Prostate gland (tissue), 2 donors: Measurements from ENCODE around the gene ERBB2. TPM values are rescaled to one million over a fixed set of nuclear protein-coding genes. Genes with fewer than 3 reads are reported as not detected.

ENCODE experiments used
- DNase-seq: peaks from one replicate; pipeline ENCODE4 v3.0.0-alpha.2; 2019; ENCODE audit warnings: low spot score
- H3K27ac ChIP-seq, 2 donors: fragments of 200-600 bp; sonication (generic); 2 replicates each; pipeline ENCODE4 v1.5.1; 2017 to 2019
- H3K27me3 ChIP-seq: fragments of 200-600 bp; sonication (generic); replicated peaks from 2 replicates; pipeline ENCODE4 v1.5.1; 2019; ENCODE audit not compliant: insufficient read depth
- H3K36me3 ChIP-seq, 2 donors: fragments of 200-600 bp; sonication (generic); 1 replicate in 1 of 2; 2 replicates in 1 of 2; pipeline versions ENCODE4 v1.5.1 to v1.8.1; 2017 to 2019
- H3K4me1 ChIP-seq: fragments of 200-600 bp; sonication (generic); replicated peaks from 2 replicates; pipeline ENCODE4 v1.5.1; 2019
- H3K4me3 ChIP-seq, 2 donors: fragments of 200-600 bp; sonication (generic); 2 replicates each; pipeline ENCODE4 v1.5.1; 2017 to 2019
- H3K9me3 ChIP-seq: fragments of 200-600 bp; sonication (generic); 2 replicates; pipeline ENCODE4 v1.5.1; 2017
- CTCF ChIP-seq, 4 experiments: fragments of 200-600 bp in 2 of 4; fragments of 450-650 bp in 2 of 4; sonication (generic) in 2 of 4; IDR thresholded peaks; 1 replicate in 3 of 4; 2 replicates in 1 of 4; pipeline ENCODE4 v1.5.1; 2016 to 2019; ENCODE audit warnings: antibody characterized with exemption in 4 of 4, mild to moderate bottlenecking in 2 of 4, moderate library complexity in 2 of 4
- POLR2A ChIP-seq: fragments of 450-650 bp; IDR thresholded peaks from one replicate; pipeline ENCODE4 v1.6.1; 2016; ENCODE audit warnings: antibody characterized with exemption, mild to moderate bottlenecking
- POLR2AphosphoS5 ChIP-seq: sonication (generic); formaldehyde crosslinking; IDR thresholded peaks from one replicate; pipeline ENCODE4 v1.6.1; 2017; ENCODE audit warnings: antibody characterized with exemption
- WGBS: methylation state at CpG from one replicate; pipeline ENCODE4 v1.1.5; 2018; 5-methylcytosine and 5-hydroxymethylcytosine counted together
- intact Hi-C: fragments of 100-400 bp; cut with DNase I; formaldehyde crosslinking; loops from one replicate; pipeline ENCODE4 v1.14.2; 2022
- total RNA-seq, 2 donors: library from RNA; depleted of rRNA; stranded (reverse); fragments of >200 nt; gene quantifications; one replicate each; pipeline ENCODE4 v1.1.0, GENCODE V29; 2016

Gene ERBB2
- total RNA-seq, 2 donors from 2014 or later = 112 to 172 TPM

- DNase-seq = no peak
- WGBS = 85% methylated on average over 5 of the region's 5 CpGs
- Histone ChIP-seq H3K4me1 (peaks cover 48% of the 10 kb centered on the region), H3K36me3 (peaks cover 0 to 8% of the 10 kb centered on the region in 2 donors), H3K27ac (peak overlapping the region; percentile 98), H3K4me3 (no peak overlapping the region), H3K27me3 (no peaks in the 10 kb centered on the region), H3K9me3 (no peaks in the 10 kb centered on the region)
- intact Hi-C loops = no loop called here
- TF ChIP-seq POLR2AphosphoS5 (no peak), POLR2A (no peak), CTCF (IDR thresholded peaks at IDR 0.05) (no peak)
Measured at GRCh38 chr17:39703913-39704312, 4.0 kb downstream of the ERBB2 start.

- DNase-seq = peak; percentile 50
- WGBS = 30% methylated on average over 11 of the region's 11 CpGs
- Histone ChIP-seq H3K4me3 (peak overlapping the region in 1 of 2 donors; percentile 13), H3K4me1 (peaks cover 48% of the 10 kb centered on the region), H3K9me3 (no peaks in the 10 kb centered on the region), H3K27me3 (no peaks in the 10 kb centered on the region), H3K36me3 (peaks cover 0 to 14% of the 10 kb centered on the region in 2 donors), H3K27ac (peak overlapping the region; percentile 98)
- TF ChIP-seq POLR2AphosphoS5 (peak; percentile 42), CTCF (IDR thresholded peaks at IDR 0.05) (peak in 2 of 4 experiments; percentile 46 to 68), POLR2A (no peak)
- intact Hi-C loops = no loop called here
Measured at GRCh38 chr17:39704821-39705551, 5.1 kb downstream of the ERBB2 start.

GRCh38 chr17:39705786-39706348, 6.0 kb downstream of the ERBB2 start:
- Histone ChIP-seq H3K36me3 (peaks cover 2 to 20% of the 10 kb centered on the region in 2 donors), H3K27ac (peak overlapping the region; percentile 98), H3K4me1 (peaks cover 48% of the 10 kb centered on the region), H3K27me3 (no peaks in the 10 kb centered on the region), H3K9me3 (no peaks in the 10 kb centered on the region), H3K4me3 (peak overlapping the region in 1 of 2 donors; percentile 13)
- WGBS = 26% methylated on average over 12 of the region's 12 CpGs
- TF ChIP-seq CTCF (IDR thresholded peaks at IDR 0.05) (peak in 2 of 4 experiments; percentile 18 to 57), POLR2A (no peak), POLR2AphosphoS5 (peak; percentile 91)
- peak; percentile 87 for DNase-seq
- intact Hi-C loops = no loop called here

GRCh38 chr17:39706383-39706782, 6.5 kb downstream of the ERBB2 start:
- H3K9me3 ChIP-seq = no peaks in the 10 kb centered on the region
- TF ChIP-seq CTCF (IDR thresholded peaks at IDR 0.05) (no peak), POLR2A (no peak), POLR2AphosphoS5 (no peak)
- no peaks in the 10 kb centered on the region for H3K27me3 ChIP-seq
- intact Hi-C loops = no loop called here
- WGBS = 30% methylated on average over 8 of the region's 8 CpGs
- H3K4me1 ChIP-seq = peaks cover 45% of the 10 kb centered on the region
- DNase-seq = no peak
- peaks cover 2 to 21% of the 10 kb centered on the region in 2 donors for H3K36me3 ChIP-seq
- H3K27ac ChIP-seq = peak overlapping the region; percentile 98
- H3K4me3 ChIP-seq = no peak overlapping the region

GRCh38 chr17:39706921-39707337, 7.1 kb downstream of the ERBB2 start:
- Histone ChIP-seq H3K4me1 (peaks cover 40% of the 10 kb centered on the region), H3K27ac (peak overlapping the region; percentile 98), H3K36me3 (peaks cover 4 to 27% of the 10 kb centered on the region in 2 donors), H3K27me3 (no peaks in the 10 kb centered on the region), H3K9me3 (no peaks in the 10 kb centered on the region), H3K4me3 (no peak overlapping the region)
- TF ChIP-seq POLR2A (no peak), POLR2AphosphoS5 (peak; percentile 27)
- intact Hi-C loops = no loop called here
- DNase-seq = no peak
- WGBS = 14% methylated on average over 4 of the region's 7 CpGs
